HG02571 (cell line): ENCODE results near the gene PDZRN3.

Experiments
- ATAC-seq: cut with Tn5 transposase; IDR thresholded peaks from one replicate; pipeline ENCODE4 v1.9.1; 2021; ENCODE audit warnings: mild to moderate bottlenecking, moderate library complexity; ENCODE audit not compliant: unreplicated experiment

PDZRN3 gene

GRCh38 chr3:73559749-73560148, 65.0 kb downstream of the PDZRN3 start:
- ATAC-seq = no peak

- ATAC-seq = no peak
These were observed 66.0 kb downstream of the PDZRN3 start for GRCh38 chr3:73558727-73559075.

GRCh38 chr3:73557986-73558726, 66.6 kb downstream of the PDZRN3 start:
- ATAC-seq = no peak

- no peak for ATAC-seq
These were observed 68.0 kb downstream of the PDZRN3 start for GRCh38 chr3:73556520-73557372.

- no peak for ATAC-seq
These were observed 69.7 kb downstream of the PDZRN3 start for GRCh38 chr3:73555076-73555475.

GRCh38 chr3:73552700-73553099, 72.0 kb downstream of the PDZRN3 start:
- no peak for ATAC-seq

- no peak for ATAC-seq
These were observed 74.7 kb downstream of the PDZRN3 start for GRCh38 chr3:73550032-73550431.

GRCh38 chr3:73549051-73549600, 75.6 kb downstream of the PDZRN3 start:
- no peak for ATAC-seq

GRCh38 chr3:73548436-73548835, 76.3 kb downstream of the PDZRN3 start:
- ATAC-seq = no peak

GRCh38 chr3:73547427-73548248, 77.1 kb downstream of the PDZRN3 start:
- ATAC-seq = no peak

- no peak for ATAC-seq
These were observed 77.8 kb downstream of the PDZRN3 start for GRCh38 chr3:73546961-73547360.

- ATAC-seq = no peak
These were observed 81.3 kb downstream of the PDZRN3 start for GRCh38 chr3:73543412-73543811.

GRCh38 chr3:73542136-73542535, 82.6 kb downstream of the PDZRN3 start:
- no peak for ATAC-seq

GRCh38 chr3:73540969-73541740, 83.6 kb downstream of the PDZRN3 start:
- ATAC-seq = no peak

GRCh38 chr3:73538486-73538885, 86.3 kb downstream of the PDZRN3 start:
- no peak for ATAC-seq

- ATAC-seq = no peak
These were observed 87.8 kb downstream of the PDZRN3 start for GRCh38 chr3:73536952-73537351.

GRCh38 chr3:73536336-73536895, 88.3 kb downstream of the PDZRN3 start:
- ATAC-seq = no peak

- no peak for ATAC-seq
These were observed 88.8 kb downstream of the PDZRN3 start for GRCh38 chr3:73535931-73536330.

- ATAC-seq = no peak
These were observed 89.6 kb downstream of the PDZRN3 start for GRCh38 chr3:73535137-73535536.

- ATAC-seq = no peak
These were observed 94.7 kb downstream of the PDZRN3 start for GRCh38 chr3:73530022-73530396.
